H1 (cell line): Measurements from ENCODE around the gene PI4KB. TPM values are rescaled to one million over a fixed set of nuclear protein-coding genes. Genes with fewer than 3 reads are reported as not detected.

Source experiments
- CTCF ChIA-PET: fragments of 300-600 bp; sonication (Branson Sonifier 250); formaldehyde crosslinking; loops from one replicate; lab custom pipeline; 2021; ENCODE audit not compliant: partially characterized antibody; lab: Charles Lee
- POLR2A ChIA-PET: fragments of 300-600 bp; sonication (Branson Sonifier 250); formaldehyde crosslinking; loops from one replicate; lab custom pipeline; 2021; ENCODE audit warnings: inconsistent platforms; ENCODE audit not compliant: partially characterized antibody; lab: Charles Lee
- DNase-seq, 2 experiments: peaks; one replicate each; pipeline versions ENCODE4 v3.0.0 to v3.0.0-alpha.2; 2010 to 2022; ENCODE audit warnings: low spot score in 2 of 2, low read depth in 1 of 2, mixed read lengths in 1 of 2
- FAIRE-seq: peaks from 2 replicates; lab custom pipeline; 2011; peaks lifted over from hg19 to GRCh38; lab: Jason Lieb, UNC
- H2AFZ ChIP-seq: 2 replicates; pipeline ENCODE4 v1.8.1; 2012; ENCODE audit warnings: low read length, inconsistent platforms
- H2AK5ac ChIP-seq: 2 replicates; pipeline ENCODE4 v1.6.1; 2013; ENCODE audit warnings: low read depth, low read length
- H2BK120ac ChIP-seq: replicated peaks from 2 replicates; pipeline ENCODE3; 2013; ENCODE audit warnings: low read depth, low read length, inconsistent platforms
- H2BK12ac ChIP-seq: 2 replicates; pipeline ENCODE4 v1.6.1; 2013; ENCODE audit warnings: low read depth, low read length
- H2BK15ac ChIP-seq: 2 replicates; pipeline ENCODE4 v1.6.1; 2013; ENCODE audit warnings: low read length
- H2BK20ac ChIP-seq: 2 replicates; pipeline ENCODE4 v1.6.1; 2013; ENCODE audit warnings: low read length
- H2BK5ac ChIP-seq: 2 replicates; pipeline ENCODE4 v1.6.1; 2013; ENCODE audit warnings: low read depth, low read length
- H3K14ac ChIP-seq: 2 replicates; pipeline ENCODE4 v1.6.1; 2013; ENCODE audit warnings: inconsistent platforms; ENCODE audit not compliant: insufficient read length
- H3K18ac ChIP-seq: 2 replicates; pipeline ENCODE4 v1.6.1; 2013; ENCODE audit warnings: low read length; ENCODE audit errors: extremely low read depth
- H3K23ac ChIP-seq: 2 replicates; pipeline ENCODE4 v1.6.1; 2013; ENCODE audit warnings: inconsistent platforms; ENCODE audit not compliant: insufficient read length
- H3K23me2 ChIP-seq: 2 replicates; pipeline ENCODE4 v1.6.1; 2013; ENCODE audit warnings: low read depth, low read length
- H3K27ac ChIP-seq: 2 replicates; pipeline ENCODE4 v1.6.1; 2011; ENCODE audit warnings: low read depth, low read length, inconsistent platforms
- H3K27me3 ChIP-seq, 4 experiments: replicated peaks in 1 of 4; 1 replicate in 1 of 4; 2 replicates in 3 of 4; pipeline versions ENCODE4 v1.6.1 to v1.8.1; 2011 to 2013; ENCODE audit warnings: low read length in 3 of 4, mild to moderate bottlenecking in 3 of 4, inconsistent platforms in 2 of 4, mixed read lengths in 2 of 4, moderate library complexity in 1 of 4; ENCODE audit not compliant: control insufficient read depth in 3 of 4, insufficient read depth in 3 of 4; ENCODE audit errors: extremely low read depth in 1 of 4
- H3K36me3 ChIP-seq, 4 experiments: 2 replicates each; pipeline versions ENCODE4 v1.6.1 to v1.8.1; 2011 to 2013; ENCODE audit warnings: mild to moderate bottlenecking in 4 of 4, low read length in 3 of 4, moderate library complexity in 2 of 4, control low read depth in 1 of 4, inconsistent platforms in 1 of 4; ENCODE audit not compliant: insufficient read depth in 4 of 4, control insufficient read depth in 2 of 4
- H3K4ac ChIP-seq: replicated peaks from 2 replicates; pipeline ENCODE3; 2013; ENCODE audit warnings: low read length, low read depth, mixed read lengths, inconsistent platforms; ENCODE audit not compliant: insufficient read length
- H3K4me1 ChIP-seq, 4 experiments: replicated peaks in 1 of 4; 1 replicate in 1 of 4; 2 replicates in 3 of 4; pipeline versions ENCODE4 v1.6.1 to v1.8.1; 2011 to 2013; ENCODE audit warnings: low read length in 3 of 4, inconsistent platforms in 2 of 4, mixed read lengths in 1 of 4; ENCODE audit not compliant: insufficient read depth in 4 of 4, control insufficient read depth in 3 of 4
- H3K4me2 ChIP-seq, 2 experiments: 2 replicates each; pipeline versions ENCODE4 v1.6.1 to v1.8.1; 2011 to 2013; ENCODE audit warnings: low read depth in 2 of 2, low read length in 2 of 2, control low read depth in 1 of 2, inconsistent platforms in 1 of 2, mild to moderate bottlenecking in 1 of 2; ENCODE audit not compliant: insufficient read depth in 1 of 2
- H3K4me3 ChIP-seq, 4 experiments: fragments of 200-600, 300-600 bp in 1 of 4; sonication (generic), shearing (Covaris generic), sonication (Bioruptor Twin) in 1 of 4; 2 replicates each; pipeline versions ENCODE4 v1.5.1 to v1.8.1; 2011 to 2016; ENCODE audit warnings: low read length in 4 of 4, low read depth in 3 of 4, control low read depth in 2 of 4, inconsistent platforms in 2 of 4, mild to moderate bottlenecking in 2 of 4, mixed read lengths in 1 of 4, moderate library complexity in 1 of 4; ENCODE audit not compliant: insufficient read depth in 2 of 4; ENCODE audit errors: extremely low read depth in 1 of 4
- H3K56ac ChIP-seq: replicated peaks from 2 replicates; pipeline ENCODE3; 2013; ENCODE audit warnings: low read depth, mild to moderate bottlenecking, mixed read lengths, low read length, inconsistent platforms; ENCODE audit not compliant: insufficient read length
- H3K79me1 ChIP-seq: 2 replicates; pipeline ENCODE4 v1.6.1; 2013; ENCODE audit warnings: low read depth, low read length, control low read depth
- H3K79me2 ChIP-seq, 2 experiments: 2 replicates each; pipeline versions ENCODE4 v1.6.1 to v1.8.1; 2012 to 2013; ENCODE audit warnings: low read length in 2 of 2, mild to moderate bottlenecking in 2 of 2, inconsistent platforms in 1 of 2; ENCODE audit not compliant: insufficient read depth in 2 of 2, control insufficient read depth in 1 of 2
- H3K9ac ChIP-seq, 4 experiments: replicated peaks in 1 of 4; 1 replicate in 1 of 4; 2 replicates in 3 of 4; pipeline versions ENCODE4 v1.6.1 to v1.8.1; 2011 to 2013; ENCODE audit warnings: low read depth in 3 of 4, low read length in 3 of 4, control low read depth in 2 of 4, mild to moderate bottlenecking in 2 of 4, moderate library complexity in 2 of 4, inconsistent platforms in 1 of 4; ENCODE audit errors: extremely low read depth in 1 of 4
- H3K9me3 ChIP-seq, 2 experiments: 2 replicates each; pipeline versions ENCODE4 v1.6.1 to v1.8.1; 2012 to 2013; ENCODE audit warnings: mild to moderate bottlenecking in 2 of 2, moderate library complexity in 2 of 2, control low read depth in 1 of 2, inconsistent platforms in 1 of 2, low read depth in 1 of 2, low read length in 1 of 2, mixed read lengths in 1 of 2; ENCODE audit not compliant: insufficient read depth in 2 of 2
- H4K20me1 ChIP-seq, 2 experiments: replicated peaks in 1 of 2; 2 replicates each; pipeline versions ENCODE3 to v1.8.1; 2011 to 2013; ENCODE audit warnings: inconsistent platforms in 2 of 2, low read length in 2 of 2, mild to moderate bottlenecking in 1 of 2; ENCODE audit not compliant: insufficient read depth in 2 of 2, control insufficient read depth in 1 of 2
- H4K5ac ChIP-seq: 2 replicates; pipeline ENCODE4 v1.6.1; 2013; ENCODE audit warnings: low read length, low read depth, mixed read lengths, inconsistent platforms; ENCODE audit not compliant: insufficient read length
- H4K8ac ChIP-seq: 2 replicates; pipeline ENCODE4 v1.8.0; 2013; ENCODE audit warnings: mild to moderate bottlenecking, moderate library complexity, low read length, inconsistent platforms; ENCODE audit not compliant: insufficient read depth; ENCODE audit errors: extremely low read depth
- H4K91ac ChIP-seq: replicated peaks from 2 replicates; pipeline ENCODE3; 2013; ENCODE audit warnings: low read length, mixed read lengths, inconsistent platforms; ENCODE audit not compliant: insufficient read length
- ATF2 ChIP-seq: IDR thresholded peaks from 2 replicates; pipeline ENCODE4 v1.6.1; 2012; ENCODE audit warnings: low read length, inconsistent platforms
- KDM5A ChIP-seq: fragments of 200-600 bp; IDR thresholded peaks from 2 replicates; pipeline ENCODE4 v1.7.1; 2012; ENCODE audit warnings: mild to moderate bottlenecking, low read length, inconsistent platforms, mixed read lengths
- POLR2AphosphoS5 ChIP-seq: IDR thresholded peaks from 2 replicates; pipeline ENCODE4 v1.6.1; 2011; ENCODE audit warnings: low read depth, low read length
- SIN3A ChIP-seq, 2 experiments: IDR thresholded peaks in 1 of 2; conservative IDR thresholded peaks in 1 of 2; 2 replicates each; pipeline ENCODE4 v1.6.1; 2011 to 2012; ENCODE audit warnings: low read length in 2 of 2, improper control_type of control experiment in 1 of 2, low read depth in 1 of 2, mild to moderate bottlenecking in 1 of 2
- WGBS, 2 experiments: shearing (Covaris generic) in 1 of 2; methylation state at CpG; one replicate each; pipeline versions ENCODE4 v1.1.6 to v1.1.7; 2013 to 2015; ENCODE audit warnings: low lambda C conversion rate in 2 of 2, mixed read lengths in 2 of 2, inconsistent platforms in 1 of 2, low coverage in 1 of 2, missing lambda C conversion rate in 1 of 2; ENCODE audit not compliant: insufficient replicate concordance in 2 of 2, insufficient coverage in 1 of 2, insufficient read length in 1 of 2; ENCODE audit errors: extremely low coverage in 1 of 2, missing lambda C conversion rate in 1 of 2; 5-methylcytosine and 5-hydroxymethylcytosine counted together
- polyA plus RNA-seq, 7 experiments: library from polyadenylated mRNA; depleted of rRNA in 3 of 7; stranded (reverse) in 5 of 7; unstranded in 2 of 7; fragments of >200 nt in 5 of 7; fragments of 200-250 nt in 2 of 7; gene quantifications; 1 replicate in 5 of 7; 2 replicates in 1 of 7; 4 replicates in 1 of 7; pipeline versions ENCODE4 v1.2.1 to v1.2.3, GENCODE V29; 2011 to 2013; ENCODE audit warnings: missing spikeins in 2 of 7, mixed read lengths in 2 of 7
- total RNA-seq: library from RNA; stranded (reverse); fragmentation: NEBNext Ultra II Directional; extraction: Animal tissue kit (Norgen Biotek cat#: 25700); gene quantifications from 2 replicates; pipeline ENCODE4 v1.2.1, GENCODE V29; 2021

Gene PI4KB
- total and polyA plus RNA-seq, 2 of the 8 experiments (the other 6 are each of a cell fraction or from before 2014, with no cell fraction given): 30.1 to 37.1 TPM

- no peak for FAIRE-seq
- Histone ChIP-seq H3K4me1 (peaks cover 5 to 9% (median 7%) of the 10 kb centered on the region in 4 experiments; a peak in 5 of 7 replicates), H2BK12ac (no peak overlapping the region), H3K23ac (no peak overlapping the region), H3K27ac (peak overlapping the region; percentile 85), H2BK5ac (peak overlapping the region; percentile 85), H3K4ac (peak overlapping the region; percentile 74), H3K4me3 (peak overlapping the region; percentile 77 to 96 (median 86)), H3K9ac (peak overlapping the region; percentile 79 to 87 (median 86)), H2BK120ac (no peak overlapping the region), H3K9me3 (no peaks in the 10 kb centered on the region), H3K79me1 (peaks cover 8% of the 10 kb centered on the region; the same call in 1 of the 2 replicates), H3K36me3 (peaks cover 20 to 30% (median 24%) of the 10 kb centered on the region in 4 experiments), H3K79me2 (peaks cover 0 to 34% of the 10 kb centered on the region in 2 experiments; a peak in 2 of 4 replicates), H3K18ac (peak overlapping the region; percentile 78; the same call in 1 of the 2 replicates), H2AFZ (no peak overlapping the region), H2AK5ac (0 out of 2 replicates have a peak overlapping the region, but pooled peaks have one; percentile 68), H2BK15ac (no peak overlapping the region), H4K91ac (peak overlapping the region; percentile 42), H2BK20ac (no peak overlapping the region), H3K27me3 (no peaks in the 10 kb centered on the region), H4K8ac (peak overlapping the region; percentile 93; the same call in 1 of the 2 replicates), H3K56ac (peak overlapping the region; percentile 97), H4K20me1 (peaks cover 3 to 16% of the 10 kb centered on the region in 2 experiments), H3K4me2 (peak overlapping the region; percentile 88), H3K14ac (no peak overlapping the region), H4K5ac (peak overlapping the region; percentile 74), H3K23me2 (peaks cover 9% of the 10 kb centered on the region)
- 8% methylated on average over 26 of the region's 44 CpGs; no CpG with 5 or more reads in 1 of the 2 experiments for WGBS, 2 experiments
- TF ChIP-seq POLR2AphosphoS5 (0 out of 2 replicates have a peak, but pooled peaks have one; percentile 21), KDM5A (no peak), ATF2 (no peak), SIN3A (conservative IDR thresholded peaks at IDR 0.05 in 1 of 2, IDR thresholded peaks at IDR 0.05 in 1 of 2; ENCODE audit: low read depth in 1 of 2, low read length in 2 of 2) (peak in 1 of 2 experiments; percentile 47; a peak in 2 of 4 replicates)
- ChIA-PET CTCF (interaction anchor here (0.5 to 2.1 kb wide), 8 partner anchors 9 to 210 kb away, joined by 3 to 14 read pairs (median 4); no protein-coding TSS in a partner anchor), POLR2A (interaction anchor here (0.6 to 11.6 kb wide), 16 partner anchors 12 to 553 kb away, joined by 3 to 213 read pairs (median 5); partner anchors contain the start of genes CGN, PI4KB, PSMB4 and RFX5)
- DNase-seq: peak in 1 of 2 experiments; percentile 64
These were observed 44.1 kb downstream of the PI4KB start for GRCh38 chr1:151282883-151283725.
